ENCODE data around the gene TULP1.
"Not testable (repeated sequence)": the region's sequence is repeated elsewhere in the genome, so short reads cannot be mapped to it uniquely, and the experiment has no call there.

TULP1 gene

DNA sequence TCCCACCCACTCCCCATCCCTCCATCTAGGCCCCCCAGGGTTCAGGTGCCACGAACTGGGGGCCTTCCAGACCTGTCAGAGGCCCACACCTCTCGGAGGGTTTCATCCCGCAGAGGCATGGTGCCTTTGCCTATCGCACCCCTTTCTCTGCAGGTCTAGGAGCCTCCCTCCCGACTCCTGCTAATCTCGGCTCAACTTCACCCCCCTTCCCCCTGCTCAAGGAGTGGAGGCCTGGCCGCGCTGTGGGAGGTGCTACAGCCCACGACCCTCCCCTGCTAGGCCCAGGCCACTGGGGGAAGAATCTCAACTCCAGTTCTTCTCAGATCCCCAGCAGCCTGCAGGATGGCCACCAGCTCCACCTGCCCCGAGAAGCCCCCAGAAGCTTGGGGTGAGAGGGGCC, at the start of gene TULP1:
TULP1 (minus strand) TSS at position 157 of the 400 bp plus-strand sequence; CDS start at position 119, 38 bp downstream.
- DNase-seq (ENCODE audit: low spot score): no peak

DNA sequence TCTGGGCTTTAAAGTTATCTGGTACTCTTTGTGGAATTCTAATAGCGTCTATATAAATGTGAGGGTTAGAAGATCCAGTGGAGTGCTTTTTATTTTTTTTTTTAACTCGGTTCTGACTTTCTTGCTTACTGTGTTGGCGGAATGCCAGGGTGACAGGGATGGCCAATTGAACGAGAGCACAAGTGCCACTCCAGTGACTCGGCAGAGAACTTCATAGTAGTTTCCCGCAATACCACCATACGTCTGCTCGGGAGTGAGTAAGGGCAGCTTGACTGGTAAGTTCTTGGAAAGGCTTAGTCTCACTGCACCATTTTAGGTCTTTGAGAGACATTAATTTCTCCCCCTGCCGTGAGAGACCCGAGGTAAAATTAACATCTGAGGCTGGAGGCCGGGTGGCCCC, 49.4 kb upstream of the TULP1 start:
- DNase-seq (ENCODE audit: low spot score): no peak

DNA sequence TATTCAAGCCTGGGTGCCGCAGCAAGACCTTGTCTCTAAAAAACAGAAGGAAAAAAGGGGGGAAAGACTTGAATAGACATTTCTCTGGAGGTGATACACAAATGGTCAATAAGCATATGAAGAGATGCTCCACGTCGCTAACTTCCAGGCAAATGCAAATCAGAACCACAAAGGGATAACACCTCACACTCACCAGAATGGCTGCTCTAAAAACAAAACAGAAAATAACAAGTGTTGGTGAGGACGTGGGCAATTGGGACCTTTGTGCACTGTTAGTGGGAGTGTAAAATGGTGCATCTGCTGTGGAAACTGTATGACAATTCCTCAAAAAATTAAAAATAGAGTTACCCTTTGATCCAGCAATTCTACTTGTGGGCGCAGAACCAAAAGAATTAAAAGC, 48.4 kb upstream of the TULP1 start:
- no peak for DNase-seq (ENCODE audit: low spot score)

DNA sequence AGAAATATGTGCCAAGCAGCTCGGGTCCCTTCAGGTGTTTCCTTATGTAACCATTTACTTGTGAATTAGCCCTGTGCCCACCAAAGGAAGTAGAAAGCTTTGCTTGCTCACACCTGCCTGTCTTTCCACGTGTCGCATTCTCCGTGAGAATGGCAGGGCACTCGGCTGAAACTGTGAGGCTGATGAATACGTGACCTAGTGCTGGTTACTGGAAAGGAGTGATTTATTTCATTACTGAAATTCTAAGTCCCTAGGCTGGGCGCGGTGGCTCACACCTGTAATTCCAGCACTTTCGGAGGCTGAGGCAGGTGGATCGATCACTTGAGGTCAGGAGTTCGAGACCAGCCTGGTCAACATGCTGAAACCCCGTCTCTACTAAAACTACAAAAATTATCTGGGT, 45.9 kb upstream of the TULP1 start:
- no peak for DNase-seq (ENCODE audit: low spot score)

DNA sequence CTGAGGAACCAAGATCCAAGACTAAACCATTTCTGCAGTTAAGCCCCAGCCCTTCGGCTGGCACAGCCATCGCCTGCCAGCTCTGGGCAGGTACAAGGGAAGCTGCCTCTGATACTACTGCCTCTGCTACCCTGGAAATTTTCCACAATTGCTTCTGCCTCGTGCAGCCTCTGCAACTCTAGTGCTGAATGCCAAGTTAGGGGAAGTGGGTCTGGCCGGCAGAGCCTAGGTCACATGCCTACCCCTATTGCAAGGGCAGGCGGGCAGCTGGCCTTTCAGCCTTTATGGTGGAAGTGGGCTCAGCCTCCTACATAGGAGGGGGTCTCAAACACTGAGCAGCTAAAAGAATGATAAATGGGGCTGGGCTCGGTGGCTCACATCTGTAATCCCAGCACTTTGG, 44.5 kb upstream of the TULP1 start:
- DNase-seq (ENCODE audit: low spot score): no peak

DNA sequence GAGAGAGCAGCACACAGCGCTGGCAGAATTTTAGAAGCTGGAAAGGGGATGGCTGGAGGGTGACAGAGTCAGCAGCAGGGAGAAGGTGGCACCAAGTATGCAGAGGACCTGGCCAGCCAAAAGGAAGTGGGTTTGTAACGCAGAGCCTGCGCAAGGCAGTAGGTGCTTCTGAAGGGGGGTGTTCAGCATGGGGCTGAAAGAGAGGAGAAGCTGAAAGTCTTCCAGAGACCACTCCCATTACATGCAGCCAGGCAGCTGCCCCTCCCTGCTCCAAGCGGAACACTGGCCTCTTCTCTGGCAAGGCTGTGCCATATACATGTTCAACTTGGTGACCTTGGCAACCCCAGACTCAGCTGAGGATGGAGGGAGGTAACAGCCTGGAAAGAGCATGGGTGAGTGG, 42.1 kb upstream of the TULP1 start:
- DNase-seq (ENCODE audit: low spot score): no peak

DNA sequence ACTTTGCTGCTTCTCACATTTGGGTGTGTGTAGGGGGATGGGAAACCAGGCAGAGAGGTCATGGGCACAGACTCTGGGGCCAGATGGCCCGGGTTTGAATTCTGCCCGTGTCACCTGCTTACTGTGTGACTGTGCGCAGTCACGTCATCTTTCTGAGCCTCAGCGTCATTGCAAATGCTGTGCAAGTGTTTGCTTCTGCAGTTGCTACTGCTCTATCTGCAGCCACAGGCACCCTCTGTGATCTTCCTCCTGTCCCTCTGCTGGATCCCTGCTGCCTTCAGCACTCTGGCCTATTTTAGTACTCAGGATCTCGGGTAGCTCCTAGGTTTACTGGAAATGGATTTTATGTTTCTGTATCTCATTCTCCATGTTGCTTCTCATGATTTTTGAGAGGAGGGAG, 40.6 kb upstream of the TULP1 start:
- DNase-seq (ENCODE audit: low spot score): no peak

DNA sequence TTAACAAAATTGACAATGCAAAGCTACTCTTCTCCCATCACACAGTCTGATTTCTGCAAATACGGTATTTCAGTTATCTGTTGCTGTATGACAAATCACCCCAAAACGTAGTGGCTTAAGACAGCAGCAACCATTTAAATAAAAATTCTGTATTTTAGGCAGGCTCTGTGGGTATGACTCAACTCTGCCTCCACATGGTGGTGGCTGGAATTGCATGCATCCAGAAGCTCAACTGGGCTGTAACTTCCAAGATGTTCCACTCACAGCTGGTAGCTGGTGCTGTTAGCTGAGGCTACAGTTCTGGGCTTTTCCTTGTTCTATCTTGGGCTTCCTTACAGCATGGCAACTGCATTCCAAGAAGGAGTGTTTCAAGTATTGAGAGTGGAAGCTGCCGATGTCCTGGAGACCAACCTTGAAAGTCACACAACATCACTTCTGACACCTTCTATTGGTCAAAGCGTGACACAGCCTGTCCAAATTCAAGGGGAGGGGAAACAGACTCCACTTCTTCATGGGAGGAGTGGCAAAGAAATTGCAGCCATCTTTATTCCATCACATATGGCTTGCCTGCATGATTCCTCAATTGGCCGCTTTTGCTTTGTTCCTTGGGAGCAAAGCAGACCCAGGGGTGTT, 39.7 kb upstream of the TULP1 start:
- peak; percentile 73 for DNase-seq (ENCODE audit: low spot score)

DNA sequence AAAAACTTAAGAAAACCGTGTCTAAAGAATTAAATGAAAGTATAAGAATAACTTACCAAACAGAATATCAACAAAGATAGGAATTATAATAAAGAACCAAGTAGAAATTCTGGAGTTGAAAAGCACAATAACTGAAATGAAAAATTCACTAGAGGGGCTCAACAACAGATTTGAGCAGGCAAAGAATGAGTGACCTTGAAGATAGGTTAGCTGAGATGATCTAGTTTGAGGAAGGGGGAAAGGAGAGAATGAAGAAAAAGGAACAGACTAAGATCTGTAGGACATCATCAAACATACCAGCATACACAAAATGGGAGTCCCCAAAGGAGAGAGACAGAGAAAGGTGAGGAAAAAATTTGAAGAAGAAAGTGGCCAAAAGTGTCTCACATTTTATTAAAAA, 37.7 kb upstream of the TULP1 start:
- no peak for DNase-seq (ENCODE audit: low spot score)

DNA sequence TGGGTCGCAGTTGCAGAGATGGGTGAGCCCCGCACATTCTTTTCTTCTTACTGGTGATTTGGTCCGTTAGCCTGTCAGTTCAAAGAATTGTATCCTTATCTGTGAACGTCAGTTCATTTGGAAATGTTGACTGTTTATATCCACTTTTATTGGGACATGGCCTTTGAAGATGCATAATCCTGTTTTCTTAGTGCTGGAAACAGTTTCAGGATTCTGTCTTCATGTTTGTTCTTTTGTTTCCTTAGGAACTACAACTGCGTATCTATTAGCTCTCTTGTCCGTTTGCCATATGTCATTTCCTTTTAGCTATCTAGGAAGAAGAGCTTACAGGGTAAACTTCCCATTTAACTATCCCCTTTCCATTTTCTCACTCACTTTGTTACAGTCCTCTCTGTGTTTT, 35.0 kb upstream of the TULP1 start:
- no peak for DNase-seq (ENCODE audit: low spot score)

DNA sequence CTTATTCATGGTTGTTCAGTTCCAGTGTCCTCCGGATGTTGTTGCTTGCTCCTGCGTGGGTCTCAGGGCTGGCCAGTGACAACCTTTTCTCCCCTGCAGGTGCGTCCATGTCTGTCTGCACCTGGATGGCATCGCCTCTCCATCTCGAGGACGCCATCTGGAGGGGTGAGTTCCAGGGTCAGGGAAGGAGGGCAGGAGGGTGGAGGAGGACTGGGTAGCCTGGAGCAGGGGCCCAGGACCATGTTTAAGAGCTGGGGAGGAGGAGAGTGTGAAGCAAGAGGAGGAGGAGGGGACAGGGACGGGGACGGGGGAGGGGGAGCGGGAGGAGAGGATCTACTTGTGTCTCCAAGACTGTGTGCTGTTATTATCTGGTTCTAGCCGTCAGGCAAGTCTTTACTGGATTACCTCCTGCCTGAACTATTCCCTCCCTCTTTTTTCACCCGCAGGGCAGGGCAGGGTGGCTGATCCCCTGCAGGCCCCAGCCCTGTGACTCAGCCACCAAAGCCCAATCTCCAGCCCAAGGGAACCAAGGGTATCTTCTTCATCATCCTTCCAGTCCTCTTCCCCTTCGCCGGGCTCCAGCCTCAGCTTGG, 32.2 kb upstream of the TULP1 start:
- no peak for DNase-seq (ENCODE audit: low spot score)

DNA sequence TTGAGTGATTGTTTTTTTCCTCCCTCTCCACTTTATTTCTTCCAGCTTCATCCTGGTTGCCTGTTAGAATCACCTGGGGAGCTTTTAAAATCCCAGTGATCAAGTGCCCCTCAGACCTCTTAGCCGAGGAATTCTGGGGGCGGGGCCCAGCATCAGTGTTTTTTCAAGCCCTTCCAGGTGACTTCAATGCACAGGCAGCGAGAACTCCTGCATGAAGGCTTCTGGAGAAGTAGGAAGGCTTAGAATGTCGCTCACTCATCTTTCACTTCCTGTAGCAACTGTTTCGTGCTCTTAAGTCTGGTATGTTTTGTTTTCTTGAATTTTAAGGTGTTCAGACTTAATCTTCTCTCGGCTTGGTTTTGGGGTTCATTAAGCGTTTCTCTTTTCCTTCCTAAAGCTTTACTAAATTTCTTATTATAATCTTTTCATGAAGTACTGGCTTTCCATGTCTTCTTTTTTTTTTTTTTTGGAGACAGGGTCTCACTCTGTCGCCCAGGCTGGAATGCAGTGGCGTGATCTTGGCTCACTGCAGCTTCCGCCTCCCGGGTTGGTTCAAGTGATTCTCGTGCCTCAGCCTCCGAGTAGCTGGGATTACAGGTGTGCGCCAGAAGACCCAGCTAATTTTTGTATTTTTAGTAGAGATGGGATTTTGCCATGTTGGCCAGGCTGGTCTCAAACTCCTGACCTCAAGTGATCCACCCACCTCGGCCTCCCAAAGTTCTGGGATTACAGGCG, 30.9 kb upstream of the TULP1 start:
- no peak for DNase-seq (ENCODE audit: low spot score)

DNA sequence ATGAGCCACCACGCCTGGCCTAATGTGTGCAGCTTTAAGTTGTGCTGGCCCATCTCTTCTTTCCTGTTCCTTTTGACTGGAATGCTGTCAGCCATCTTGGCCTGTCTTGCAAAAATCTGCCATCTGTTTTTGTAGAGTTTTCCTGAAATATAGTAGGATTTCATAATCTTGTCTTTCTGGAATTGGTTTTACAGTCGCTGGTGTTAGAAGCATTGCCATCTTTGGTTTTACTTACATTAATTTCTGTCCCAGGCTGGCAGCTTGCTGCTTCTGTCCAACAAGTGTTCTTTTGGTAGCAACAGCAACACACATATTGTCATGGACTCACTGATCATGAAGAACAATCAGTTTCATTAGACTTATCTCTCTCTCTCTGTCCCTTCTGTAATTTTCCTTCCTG, 29.1 kb upstream of the TULP1 start:
- no peak for DNase-seq (ENCODE audit: low spot score)

DNA sequence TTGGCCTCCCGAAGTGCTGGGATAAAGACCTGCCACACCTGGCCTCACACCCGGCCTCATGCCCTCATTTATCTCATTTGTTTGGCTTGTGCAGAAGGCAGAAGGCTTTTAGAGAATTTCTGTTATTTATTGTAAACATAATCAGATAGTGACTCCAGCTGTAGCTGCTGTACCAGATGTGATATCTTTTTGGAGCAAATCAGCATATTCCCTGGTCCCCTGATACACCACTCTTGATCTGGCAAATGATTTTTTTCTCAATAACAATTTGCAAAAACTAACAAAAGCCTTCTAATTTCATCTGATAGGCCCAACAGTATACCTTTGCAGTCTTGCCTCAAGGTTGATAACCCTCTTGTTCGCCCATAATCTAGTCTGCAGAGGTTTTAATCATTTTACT, 26.5 kb upstream of the TULP1 start:
- DNase-seq (ENCODE audit: low spot score): no peak

DNA sequence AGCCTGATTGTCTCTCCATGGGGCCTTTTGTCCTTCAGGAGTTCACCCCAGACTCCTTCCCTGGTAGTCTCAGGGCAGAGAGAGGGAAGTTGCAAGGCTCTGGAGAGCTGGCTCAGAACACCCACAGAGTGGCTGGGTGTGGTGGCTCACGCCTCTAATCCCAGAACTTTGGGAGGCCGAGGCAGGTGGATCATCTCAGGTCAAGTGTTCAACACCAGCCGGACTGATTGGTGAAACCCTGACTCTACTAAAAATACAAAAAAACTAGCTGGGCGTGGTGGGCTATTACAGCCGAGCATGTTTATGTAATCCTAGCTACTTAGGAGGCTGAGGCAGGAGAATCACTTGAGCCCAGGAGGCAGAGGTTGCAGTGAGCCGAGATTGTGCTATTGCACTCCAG, 23.2 kb upstream of the TULP1 start:
- not testable (repeated sequence) for DNase-seq (ENCODE audit: low spot score)

DNA sequence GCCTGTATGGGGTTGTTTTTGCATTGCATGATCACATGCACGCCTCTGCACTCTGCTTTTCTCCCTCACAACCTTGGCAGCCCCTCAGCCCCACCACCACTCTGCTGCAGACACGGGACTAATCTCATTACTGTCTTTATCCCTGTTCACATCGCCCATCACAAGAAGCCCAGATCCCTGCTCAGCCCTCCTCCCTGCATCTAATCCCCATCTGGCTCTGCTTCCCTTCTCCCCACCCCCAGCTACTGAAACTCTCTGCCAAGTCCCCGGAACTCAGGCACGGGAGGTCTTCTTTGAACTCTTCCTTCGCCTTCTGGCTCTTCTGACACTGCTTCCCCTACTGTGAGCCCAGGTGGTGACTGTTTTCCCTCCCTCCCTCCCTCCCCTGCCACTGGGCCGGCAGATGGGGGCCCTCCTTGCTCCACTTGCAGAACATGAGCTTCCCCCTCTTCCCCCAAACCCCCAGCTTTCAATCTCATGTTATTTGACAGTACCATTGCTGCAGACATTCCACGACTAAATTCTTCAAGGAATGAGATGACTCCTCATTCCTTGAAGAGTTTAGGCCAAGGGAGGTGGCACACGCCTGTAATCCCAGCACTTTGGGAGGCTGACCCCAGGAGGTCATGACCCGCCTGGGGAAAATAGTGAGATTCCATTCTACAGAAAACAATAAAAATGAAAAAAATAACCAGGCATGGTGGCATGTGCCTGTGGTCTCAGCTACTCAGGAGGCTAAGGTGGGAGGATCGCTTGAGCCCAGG, 21.9 kb upstream of the TULP1 start:
- DNase-seq (ENCODE audit: low spot score): no peak

DNA sequence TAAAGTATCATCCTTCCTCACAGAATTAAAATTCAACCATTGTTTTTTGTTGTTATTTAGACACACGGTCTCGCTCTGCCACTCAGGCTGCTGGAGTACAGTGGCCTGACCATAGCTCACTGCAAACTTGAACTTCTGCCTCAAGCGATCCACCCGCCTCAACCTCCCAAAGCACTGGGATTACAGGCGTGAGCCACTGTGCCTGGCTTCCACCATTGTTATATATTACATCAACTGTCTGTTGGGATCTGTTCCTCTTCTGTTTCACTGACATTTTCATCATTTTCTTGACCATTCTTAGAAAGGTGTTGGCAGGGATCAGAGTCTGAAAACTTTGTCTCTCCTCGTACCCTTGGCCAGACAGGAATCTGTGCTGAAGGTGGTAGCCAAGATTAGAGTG, 21.3 kb upstream of the TULP1 start:
- DNase-seq (ENCODE audit: low spot score): no peak

DNA sequence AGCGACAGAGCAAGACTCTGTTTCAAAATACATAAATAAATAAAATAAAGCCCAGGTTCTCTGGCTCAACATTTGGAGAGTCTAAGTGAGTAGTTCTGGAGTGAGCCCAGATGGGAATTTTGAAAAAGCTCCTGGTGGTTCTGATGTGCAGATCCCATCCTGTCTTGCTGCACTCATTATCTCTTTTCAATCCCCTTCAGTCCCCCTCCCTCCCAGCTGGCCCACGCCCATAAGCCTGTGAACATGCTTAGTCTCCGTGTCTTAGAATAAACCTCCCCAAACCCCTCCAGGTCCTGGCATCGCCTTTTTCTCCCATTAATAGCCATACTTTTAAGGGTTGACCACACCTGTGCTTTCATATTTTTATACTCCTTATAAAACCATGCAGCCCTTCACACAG, 19.4 kb upstream of the TULP1 start:
- DNase-seq (ENCODE audit: low spot score): no peak

DNA sequence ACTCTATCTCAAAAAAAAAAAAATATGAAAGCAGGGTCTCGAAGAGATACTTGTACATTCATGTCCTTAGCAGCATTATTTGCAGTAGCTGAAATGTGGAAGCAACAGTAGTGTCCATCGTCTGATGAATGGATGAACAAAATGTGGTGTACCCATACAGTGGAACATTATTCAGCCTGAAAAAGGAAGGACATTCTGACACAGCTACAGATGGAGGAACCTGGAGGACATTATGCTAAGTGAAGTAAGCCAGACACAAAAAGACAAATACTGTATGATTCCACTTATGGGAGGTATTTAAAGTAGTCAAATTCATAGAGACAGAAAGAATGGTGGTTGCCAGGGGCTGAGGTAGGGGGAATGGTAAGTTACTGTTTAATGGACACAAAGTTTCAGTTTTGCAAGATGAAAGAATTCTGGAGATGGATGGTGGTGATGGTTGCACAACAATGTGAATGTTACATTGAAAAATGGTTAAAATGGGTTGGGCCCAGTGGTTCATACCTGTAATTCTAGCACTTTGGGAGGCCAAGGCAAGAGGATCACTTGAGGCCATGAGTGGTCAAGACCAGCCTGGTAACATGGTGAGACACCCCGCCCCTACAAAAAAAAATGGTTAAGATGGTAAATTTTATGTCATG, 11.8 kb upstream of the TULP1 start:
- no peak for DNase-seq (ENCODE audit: low spot score)

DNA sequence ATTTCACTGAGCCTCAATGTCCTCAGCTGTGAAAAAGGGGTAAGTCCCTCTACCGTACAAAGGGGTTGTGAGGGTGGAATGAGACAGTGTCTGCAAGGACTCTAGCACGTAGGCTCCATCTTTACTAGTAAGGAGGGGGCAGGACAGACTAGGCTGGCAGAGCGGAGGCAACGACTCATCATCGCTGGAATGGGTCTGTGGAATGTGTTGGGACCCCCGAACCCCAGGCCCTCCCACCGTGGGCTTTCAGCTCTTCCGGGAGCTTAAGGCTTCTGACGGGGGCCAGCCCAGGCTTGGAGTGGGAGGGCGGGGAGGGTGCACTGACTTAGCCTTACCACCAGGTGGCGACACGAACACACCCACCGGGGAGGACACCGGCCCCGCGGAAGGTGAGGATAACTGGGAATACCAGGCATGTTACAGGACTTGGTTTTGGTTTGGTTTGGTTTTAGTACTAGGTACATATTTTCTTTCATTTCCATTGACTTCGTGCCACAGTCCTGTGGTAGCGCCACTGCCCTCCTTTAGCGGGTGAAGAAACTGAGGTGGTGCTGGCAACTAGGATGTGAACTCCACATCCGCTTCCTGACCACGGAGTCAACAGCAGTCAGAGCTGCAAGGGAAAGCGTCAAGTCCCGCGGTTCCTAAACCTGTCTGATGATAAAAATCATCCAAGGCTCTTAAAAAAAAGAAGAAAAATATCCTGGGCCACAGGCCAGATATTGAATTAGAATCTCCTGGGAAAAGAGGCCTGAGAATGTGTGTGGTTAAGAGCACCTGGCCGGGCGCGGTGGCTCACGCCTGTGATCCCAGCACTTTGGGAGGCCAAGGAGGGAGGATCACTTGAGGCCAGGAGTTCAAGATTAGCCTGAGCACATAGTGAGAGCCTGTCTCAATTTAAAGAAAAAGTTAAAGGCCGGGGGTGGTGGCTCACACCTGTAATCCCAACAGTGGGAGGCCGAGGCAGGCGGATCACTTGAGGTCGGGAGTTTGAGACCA, 10.3 kb upstream of the TULP1 start:
- peak; percentile 72 for DNase-seq (ENCODE audit: low spot score)

DNA sequence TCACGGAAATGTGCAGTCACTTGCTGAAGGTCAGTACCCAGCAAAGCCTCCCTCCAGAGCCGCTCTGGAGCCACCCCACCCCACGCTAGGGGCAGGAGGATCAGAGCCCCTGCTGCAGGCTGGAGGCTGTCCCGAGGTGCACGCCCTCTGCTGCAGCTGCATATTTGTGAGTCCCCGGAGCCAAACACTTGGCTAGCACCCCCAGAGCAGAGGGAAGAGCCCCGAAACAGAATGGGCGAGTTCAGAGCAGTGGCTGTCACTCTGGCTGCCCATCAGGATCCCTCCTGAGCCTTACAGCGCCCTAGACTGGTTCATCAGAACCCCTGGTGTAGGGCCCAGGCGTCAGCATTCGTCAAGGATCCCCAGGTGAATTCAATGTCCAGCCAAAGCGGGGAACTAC, 9.5 kb upstream of the TULP1 start:
- no peak for DNase-seq (ENCODE audit: low spot score)

All from NAMALWA (cell line).